AG04449 (cell line): ENCODE measurements around the gene GCGR.
"Not testable (repeated sequence)": the region's sequence is repeated elsewhere in the genome, so short reads cannot be mapped to it uniquely, and the experiment has no call there.

Experiments
- CTCF ChIA-PET: fragments of 350-600 bp; formaldehyde crosslinking; extraction: SDS; loops from one replicate; lab custom pipeline; 2021; ENCODE audit warnings: antibody characterized with exemption; lab: Yijun Ruan, JAX
- POLR2A ChIA-PET: fragments of 400-600, 350-600 bp; formaldehyde crosslinking; extraction: SDS; loops from one replicate; lab custom pipeline; 2020; ENCODE audit warnings: antibody characterized with exemption, inconsistent platforms; lab: Yijun Ruan, JAX
- DNase-seq: peaks from one replicate; pipeline ENCODE4 v3.0.0-alpha.2; 2010; ENCODE audit warnings: low read depth, low spot score
- H3K4me3 ChIP-seq: 2 replicates; pipeline ENCODE4 v1.5.1; 2011; ENCODE audit warnings: low read depth, mild to moderate bottlenecking, control low read depth, low read length
- TF ChIP-seq, protein P1 (sequence below): IDR thresholded peaks from one replicate; pipeline ENCODE4 v1.5.1; 2011; ENCODE audit warnings: mild to moderate bottlenecking, moderate library complexity, low read length, control low read depth, inconsistent platforms; ENCODE audit not compliant: insufficient read depth; ENCODE audit errors: missing control alignments

Gene GCGR

DNA sequence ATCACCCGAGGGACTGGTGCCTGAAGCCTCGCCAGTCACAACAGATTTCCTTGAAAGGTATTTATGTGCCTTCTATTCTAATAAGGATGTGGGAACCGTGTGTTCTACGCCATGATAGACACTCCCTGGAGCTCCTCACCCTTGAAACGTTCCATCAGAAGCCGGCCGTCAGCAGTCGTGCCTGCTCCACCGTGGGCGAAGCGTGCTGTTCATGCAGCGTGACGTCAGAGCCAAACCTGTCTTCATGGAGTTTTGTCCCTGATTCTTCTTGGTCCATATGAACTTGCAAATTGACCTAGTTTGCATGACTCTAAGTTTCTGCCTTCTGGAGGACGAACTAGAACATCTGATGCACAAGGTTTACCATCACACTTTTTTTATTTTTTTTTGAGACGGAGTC lies 35.4 kb downstream of the GCGR start:
- POLR2A ChIA-PET: no interaction called here
- CTCF ChIA-PET: interaction anchor here (1.4 kb wide), 1 partner anchor 106 kb away, joined by 4 read pairs; no protein-coding TSS in a partner anchor
- H3K4me3 ChIP-seq: no peak overlapping the region
- TF ChIP-seq, protein P1, sequence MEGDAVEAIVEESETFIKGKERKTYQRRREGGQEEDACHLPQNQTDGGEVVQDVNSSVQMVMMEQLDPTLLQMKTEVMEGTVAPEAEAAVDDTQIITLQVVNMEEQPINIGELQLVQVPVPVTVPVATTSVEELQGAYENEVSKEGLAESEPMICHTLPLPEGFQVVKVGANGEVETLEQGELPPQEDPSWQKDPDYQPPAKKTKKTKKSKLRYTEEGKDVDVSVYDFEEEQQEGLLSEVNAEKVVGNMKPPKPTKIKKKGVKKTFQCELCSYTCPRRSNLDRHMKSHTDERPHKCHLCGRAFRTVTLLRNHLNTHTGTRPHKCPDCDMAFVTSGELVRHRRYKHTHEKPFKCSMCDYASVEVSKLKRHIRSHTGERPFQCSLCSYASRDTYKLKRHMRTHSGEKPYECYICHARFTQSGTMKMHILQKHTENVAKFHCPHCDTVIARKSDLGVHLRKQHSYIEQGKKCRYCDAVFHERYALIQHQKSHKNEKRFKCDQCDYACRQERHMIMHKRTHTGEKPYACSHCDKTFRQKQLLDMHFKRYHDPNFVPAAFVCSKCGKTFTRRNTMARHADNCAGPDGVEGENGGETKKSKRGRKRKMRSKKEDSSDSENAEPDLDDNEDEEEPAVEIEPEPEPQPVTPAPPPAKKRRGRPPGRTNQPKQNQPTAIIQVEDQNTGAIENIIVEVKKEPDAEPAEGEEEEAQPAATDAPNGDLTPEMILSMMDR: no peak
- DNase-seq: no peak

DNA sequence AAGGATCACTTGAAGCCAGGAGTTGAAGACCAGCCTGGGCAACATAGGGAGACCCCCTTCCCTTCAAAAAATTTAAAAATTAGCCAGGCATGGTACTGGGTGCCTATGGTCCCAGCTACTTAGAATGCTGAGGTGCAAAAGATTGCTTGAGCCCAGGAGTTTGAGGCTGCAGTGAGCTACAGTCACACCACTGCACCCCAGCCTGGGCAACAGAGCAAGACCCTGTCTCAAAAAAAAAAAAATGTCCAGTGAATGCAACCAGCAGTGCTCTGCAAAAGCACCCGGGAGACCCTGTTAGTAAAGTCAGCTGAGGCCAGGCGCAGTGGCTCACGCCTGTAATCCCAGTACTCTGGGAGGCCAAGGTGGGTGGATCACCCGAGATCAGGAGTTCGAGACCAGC lies 36.1 kb downstream of the GCGR start:
- CTCF ChIA-PET, DNase-seq, H3K4me3 ChIP-seq: not testable (repeated sequence)
- POLR2A ChIA-PET: interaction anchor here (1.1 kb wide), 1 partner anchor 15 kb away, joined by 3 read pairs; no protein-coding TSS in a partner anchor

DNA sequence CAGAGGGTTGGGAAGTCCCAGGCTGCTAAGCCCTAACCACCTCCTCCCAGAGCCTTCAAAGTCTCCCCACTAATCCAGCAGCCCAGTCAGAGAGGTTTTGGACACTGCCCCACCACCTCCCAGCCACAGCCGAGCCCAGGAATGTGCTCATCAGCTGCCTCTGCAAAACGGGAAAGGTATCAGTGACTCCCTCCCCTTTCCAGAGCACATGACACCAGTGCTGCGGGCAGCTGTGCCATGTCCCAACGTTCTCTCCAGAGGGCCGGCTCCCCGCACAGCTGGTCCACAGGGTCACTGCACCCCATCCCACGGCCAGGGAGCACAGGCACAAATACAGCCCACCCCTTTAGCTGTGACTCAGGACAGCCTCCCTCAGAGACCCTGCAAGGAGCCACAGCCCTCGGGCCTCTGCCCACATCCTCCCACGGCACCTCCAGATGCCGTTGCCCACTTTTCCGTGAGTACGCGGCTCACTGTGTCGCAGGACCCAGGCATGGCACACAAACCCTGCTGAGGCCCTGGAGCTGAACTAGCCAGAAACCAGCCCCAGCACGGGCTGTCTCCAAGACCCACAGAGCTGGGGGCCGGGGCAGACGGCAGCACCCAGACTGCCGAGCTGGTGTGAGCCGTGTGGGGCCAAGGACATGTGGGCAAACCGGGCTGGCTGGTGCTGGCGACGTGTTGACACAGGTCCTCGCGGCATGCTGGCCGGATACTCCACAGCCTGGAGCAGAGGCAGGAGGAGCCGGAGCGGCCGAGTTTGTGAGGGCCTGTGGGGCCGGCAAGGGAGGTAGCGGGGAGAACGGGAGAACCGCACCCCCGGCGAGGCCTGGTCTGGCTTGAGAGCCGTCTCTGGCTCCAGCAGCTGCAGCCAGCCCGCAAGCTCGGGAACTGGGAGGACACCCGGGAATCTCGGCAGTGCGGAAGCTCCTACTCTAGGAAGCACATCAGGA lies 37.2 kb downstream of the GCGR start:
- ChIA-PET CTCF (interaction anchor here (0.7 to 2.9 kb wide), 2 partner anchors 12 to 240 kb away, joined by 3 to 12 read pairs; no protein-coding TSS in a partner anchor), POLR2A (interaction anchor here (0.5 to 1.6 kb wide), 6 partner anchors 8 to 142 kb away, joined by 3 to 6 read pairs (median 4); partner anchors contain the start of gene MCRIP1)
- TF ChIP-seq, protein P1: no peak
- no peak for DNase-seq
- no peak overlapping the region for H3K4me3 ChIP-seq

DNA sequence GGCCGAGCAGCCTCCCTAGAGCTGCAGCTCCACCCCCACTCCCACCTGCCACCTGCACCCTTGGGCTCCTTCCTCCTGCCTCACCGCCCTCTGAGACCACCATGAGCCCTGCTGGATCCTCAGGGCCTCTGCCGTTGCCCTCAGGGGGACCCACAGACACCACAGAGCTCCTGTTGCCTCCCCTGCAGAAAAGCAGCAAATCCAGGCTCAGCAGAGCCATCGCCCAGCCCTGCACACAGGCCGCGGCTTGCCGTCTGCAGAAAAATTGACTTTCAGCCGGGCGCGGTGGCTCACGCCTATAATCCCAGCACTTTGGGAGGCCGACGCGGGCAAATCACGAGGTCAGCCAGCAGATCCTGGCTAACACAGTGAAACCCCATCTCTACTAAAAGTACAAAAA lies 37.9 kb downstream of the GCGR start:
- TF ChIP-seq, protein P1: no peak
- DNase-seq: no peak
- CTCF ChIA-PET: interaction anchor here (0.7 to 2.9 kb wide), 3 partner anchors 8 to 241 kb away, joined by 3 to 12 read pairs (median 9); partner anchors contain the start of genes MCRIP1 and PPP1R27
- POLR2A ChIA-PET: interaction anchor here (1.1 to 1.6 kb wide), 3 partner anchors 9 to 111 kb away, joined by 3 to 6 read pairs (median 5); partner anchors contain the start of gene MCRIP1
- H3K4me3 ChIP-seq: no peak overlapping the region

DNA sequence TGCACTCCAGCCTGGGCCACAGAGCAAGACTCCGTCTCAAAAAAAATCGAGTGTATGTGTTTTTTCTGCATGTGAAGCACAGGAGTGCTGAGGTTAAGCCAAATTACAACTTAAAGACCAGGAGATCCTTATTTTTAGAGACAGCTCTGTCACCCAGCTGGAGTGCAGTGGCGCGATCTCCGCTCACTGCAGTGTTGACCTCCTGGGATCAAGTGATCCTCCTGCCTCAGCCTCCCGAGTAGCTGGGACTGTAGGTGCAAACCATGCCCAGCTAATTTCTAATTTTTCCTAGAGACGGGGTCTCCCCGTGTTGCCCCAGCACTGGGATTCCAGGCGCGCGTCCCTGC lies 38.4 kb downstream of the GCGR start:
- no peak overlapping the region for H3K4me3 ChIP-seq
- DNase-seq: no peak
- ChIA-PET CTCF (interaction anchor here (1.8 to 2.9 kb wide), 2 partner anchors 8 to 11 kb away, joined by 9 to 12 read pairs; partner anchors contain the start of genes MCRIP1 and PPP1R27), POLR2A (interaction anchor here (0.8 to 1.6 kb wide), 3 partner anchors 9 to 19 kb away, joined by 3 to 6 read pairs (median 5); partner anchors contain the start of gene MCRIP1)
- TF ChIP-seq, protein P1: no peak

DNA sequence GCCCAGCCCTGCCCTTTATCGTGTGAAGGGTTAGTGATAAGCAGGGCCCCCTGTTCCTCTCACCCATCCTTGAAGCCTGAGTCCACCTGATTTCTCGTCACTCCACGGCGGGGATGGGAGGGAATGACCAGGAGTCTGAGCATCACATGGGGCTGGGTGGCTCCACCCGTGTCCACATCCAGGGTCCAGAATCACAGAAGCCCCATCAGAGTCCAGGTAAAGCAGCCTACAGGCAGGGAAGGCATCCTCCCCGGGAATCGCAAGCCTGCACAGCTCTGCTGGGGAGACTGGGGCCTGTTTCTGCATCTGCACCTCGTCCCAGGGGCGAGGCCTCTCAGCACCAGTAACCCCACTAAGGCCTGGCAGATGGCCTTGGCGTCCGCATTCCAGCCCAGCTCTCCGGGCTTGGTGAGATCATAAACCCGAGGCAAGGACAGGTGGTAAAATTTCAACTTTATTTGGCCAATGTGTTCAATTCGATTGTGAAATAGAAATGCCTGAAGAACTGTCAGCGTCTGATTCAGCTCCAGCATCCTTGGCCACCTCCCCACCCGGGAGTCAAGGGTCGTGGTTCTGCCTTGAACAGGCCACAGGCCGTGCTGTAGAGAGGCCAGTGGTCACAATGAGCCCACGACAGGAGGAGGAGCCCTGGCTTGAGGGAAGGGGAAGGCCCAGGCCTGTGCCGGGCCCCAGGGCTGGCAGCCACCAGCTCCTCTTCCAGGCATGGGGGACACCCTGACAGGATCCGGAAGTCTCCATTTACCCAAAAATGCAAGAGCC lies 39.0 kb downstream of the GCGR start:
- no peak for DNase-seq
- H3K4me3 ChIP-seq: no peak overlapping the region
- CTCF ChIA-PET: interaction anchor here (1.8 to 2.9 kb wide), 2 partner anchors 9 to 10 kb away, joined by 9 to 12 read pairs; partner anchors contain the start of genes MCRIP1 and PPP1R27
- TF ChIP-seq, protein P1: no peak
- POLR2A ChIA-PET: interaction anchor here (0.8 to 1.6 kb wide), 2 partner anchors 10 to 18 kb away, joined by 3 to 6 read pairs; partner anchors contain the start of gene MCRIP1
